HL-60 (cell line): ENCODE measurements around the gene CFAP99.

Experiments
- DNase-seq, 2 experiments: peaks; one replicate each; pipeline ENCODE4 v3.0.0-alpha.2; 2010 to 2020; ENCODE audit warnings: low read depth in 1 of 2, low spot score in 1 of 2
- H3K27ac ChIP-seq: fragments of 250-450 bp; sonication (Bioruptor Pico); replicated peaks from 2 replicates; pipeline ENCODE4 v1.5.1; 2020; ENCODE audit warnings: mild to moderate bottlenecking, moderate library complexity
- H3K27me3 ChIP-seq: fragments of 250-450 bp; sonication (Bioruptor Pico); 2 replicates; pipeline ENCODE4 v1.5.1; 2021; ENCODE audit warnings: mild to moderate bottlenecking, moderate library complexity; ENCODE audit not compliant: insufficient read depth, poor library complexity, severe bottlenecking
- H3K4me3 ChIP-seq: replicated peaks from 2 replicates; pipeline ENCODE4 v1.5.1; 2011; ENCODE audit warnings: mild to moderate bottlenecking, control low read depth, low read length; ENCODE audit not compliant: insufficient read depth
- CTCF ChIP-seq: IDR thresholded peaks from one replicate; pipeline ENCODE4 v1.5.1; 2011; ENCODE audit warnings: low read length, control low read depth, inconsistent platforms; ENCODE audit not compliant: insufficient read depth
- GABPA ChIP-seq: IDR thresholded peaks from 2 replicates; pipeline ENCODE4 v1.6.1; 2012; ENCODE audit warnings: low read depth
- POLR2AphosphoS5 ChIP-seq: IDR thresholded peaks from 2 replicates; pipeline ENCODE4 v1.6.1; 2012; ENCODE audit warnings: low read depth
- REST ChIP-seq: IDR thresholded peaks from 2 replicates; pipeline ENCODE4 v1.6.1; 2012; ENCODE audit warnings: low read depth; ENCODE audit not compliant: insufficient replicate concordance
- SPI1 ChIP-seq: IDR thresholded peaks from 2 replicates; pipeline ENCODE4 v1.6.1; 2012; ENCODE audit warnings: low read depth, mild to moderate bottlenecking, borderline replicate concordance
- long read RNA-seq: library from polyadenylated mRNA; unstranded; transcript quantifications from one replicate; pipeline ENCODE4 v2.0.0, GENCODE V29; 2020

The CFAP99 gene
- long read RNA-seq = 0 reads

GRCh38 chr4:2418650-2419571 lies at the start of gene CFAP99:
CFAP99 (plus strand) TSS chr4:2418955.
- Histone ChIP-seq H3K4me3 (peak within 1 kb of the TSS; percentile 52), H3K27ac (no peak within 1 kb of the TSS), H3K27me3 (peaks cover 29% of the 10 kb centered on the region)
- peak; percentile 88 to 97 for DNase-seq
- TF ChIP-seq POLR2AphosphoS5 (no peak), REST (no peak), CTCF (no peak), SPI1 (no peak), GABPA (no peak)

- no peak overlapping the region for H3K4me3 ChIP-seq
- no peak overlapping the region for H3K27ac ChIP-seq
- no peaks in the 10 kb centered on the region for H3K27me3 ChIP-seq
- DNase-seq = no peak
- TF ChIP-seq POLR2AphosphoS5 (no peak), SPI1 (no peak), GABPA (no peak), CTCF (no peak), REST (no peak)
These were observed 48.0 kb upstream of the CFAP99 start for GRCh38 chr4:2370597-2371320.

DNA sequence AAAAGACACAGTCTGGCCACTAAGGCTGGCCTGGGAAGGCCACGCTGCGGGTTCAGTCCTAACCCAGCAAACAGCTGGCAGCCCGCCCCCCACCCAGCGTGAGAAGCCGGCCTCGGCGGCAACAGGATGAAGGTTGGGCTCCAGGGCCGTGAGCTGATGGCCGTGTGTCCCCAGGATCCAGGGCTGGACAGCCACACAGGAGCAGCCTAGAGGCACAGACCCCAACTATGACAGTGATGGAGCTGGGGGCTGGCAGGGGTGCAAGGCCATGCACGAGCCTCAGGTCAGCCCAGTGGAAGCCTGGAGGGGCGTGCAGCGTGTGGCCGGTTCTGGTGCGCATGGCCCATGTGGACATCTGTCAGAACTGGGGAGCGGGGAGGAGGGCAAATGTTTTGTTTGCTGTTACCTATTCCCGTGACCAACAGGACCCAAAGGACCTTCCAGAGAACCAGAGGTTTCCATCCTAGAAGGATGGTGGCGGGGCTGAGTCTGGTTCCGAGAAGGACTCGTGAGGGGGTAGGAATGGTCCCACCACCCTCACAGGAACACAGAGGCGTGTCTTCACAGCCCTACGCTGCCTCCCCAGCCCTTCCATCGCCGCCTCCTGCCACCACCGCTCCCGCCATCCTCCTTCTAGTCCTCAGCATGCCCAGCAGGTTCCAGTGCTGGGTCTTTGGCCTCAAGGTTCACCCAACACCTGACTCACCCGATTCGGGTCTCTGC lies 46.8 kb upstream of the CFAP99 start:
- TF ChIP-seq POLR2AphosphoS5 (no peak), CTCF (no peak), SPI1 (no peak), GABPA (no peak), REST (no peak)
- Histone ChIP-seq H3K27me3 (no peaks in the 10 kb centered on the region), H3K4me3 (no peak overlapping the region), H3K27ac (no peak overlapping the region)
- DNase-seq = no peak
